Glomerular endothelial cell (primary cell): ENCODE data around the gene NTRK3. TPM values are rescaled to one million over a fixed set of nuclear protein-coding genes. Genes with fewer than 3 reads are reported as not detected.
"Not testable (repeated sequence)": the region's sequence is repeated elsewhere in the genome, so short reads cannot be mapped to it uniquely, and the experiment has no call there.

Source experiments
- DNase-seq: peaks from one replicate; pipeline ENCODE4 v3.0.0-alpha.2; 2011; ENCODE audit warnings: low read depth, low spot score; ENCODE audit errors: extremely low read depth
- total RNA-seq: library from RNA; depleted of rRNA; stranded (reverse); fragments of >200 nt; gene quantifications from 2 replicates; pipeline ENCODE4 v1.2.3, GENCODE V29; 2015

Gene NTRK3
- total RNA-seq, 1 donor from 2014 or later, result 0.41 TPM

- DNase-seq, result no peak
These were observed 218.3 kb downstream of the NTRK3 start for GRCh38 chr15:88038261-88038660.

- DNase-seq, result no peak
These were observed 220.2 kb downstream of the NTRK3 start for GRCh38 chr15:88036154-88036839.

DNA sequence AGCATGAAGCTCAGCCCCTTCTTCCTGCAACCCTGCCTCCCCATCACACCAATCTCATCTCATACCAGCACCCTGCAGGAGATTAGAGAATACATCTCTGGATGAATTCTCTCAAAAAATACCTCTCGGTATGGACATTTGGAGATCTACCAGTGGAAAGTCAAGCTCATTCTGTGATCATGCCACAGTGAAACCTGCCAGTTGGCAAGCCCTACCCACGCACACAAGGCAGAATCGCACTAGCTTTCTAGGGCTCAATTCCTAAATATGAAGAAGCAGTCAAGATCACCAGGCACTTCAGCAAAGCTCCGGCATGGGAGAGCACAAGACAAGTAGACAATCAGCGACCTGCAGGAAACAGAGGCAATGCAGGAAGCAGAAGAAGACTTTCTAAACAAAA lies 221.2 kb downstream of the NTRK3 start:
- DNase-seq, result no peak

DNA sequence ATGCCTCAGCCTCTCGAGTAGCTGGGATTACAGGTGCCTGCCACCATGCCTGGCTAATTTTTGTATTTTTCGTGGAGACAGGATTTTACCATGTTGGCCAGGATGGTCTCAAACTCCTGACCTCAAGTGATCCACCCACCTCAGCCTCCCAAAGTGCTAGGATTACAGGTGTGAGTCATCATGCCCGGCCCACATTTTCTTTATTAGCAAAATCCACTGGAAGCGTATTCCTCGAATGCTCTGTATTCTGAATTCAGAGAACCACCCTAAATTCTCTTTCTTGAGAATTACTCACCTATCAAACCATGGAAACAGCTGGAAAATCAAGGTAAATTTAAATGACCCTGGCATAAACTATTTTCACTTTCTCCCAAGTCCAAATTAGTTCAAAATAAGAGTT lies 223.1 kb downstream of the NTRK3 start:
- not testable (repeated sequence) for DNase-seq

DNA sequence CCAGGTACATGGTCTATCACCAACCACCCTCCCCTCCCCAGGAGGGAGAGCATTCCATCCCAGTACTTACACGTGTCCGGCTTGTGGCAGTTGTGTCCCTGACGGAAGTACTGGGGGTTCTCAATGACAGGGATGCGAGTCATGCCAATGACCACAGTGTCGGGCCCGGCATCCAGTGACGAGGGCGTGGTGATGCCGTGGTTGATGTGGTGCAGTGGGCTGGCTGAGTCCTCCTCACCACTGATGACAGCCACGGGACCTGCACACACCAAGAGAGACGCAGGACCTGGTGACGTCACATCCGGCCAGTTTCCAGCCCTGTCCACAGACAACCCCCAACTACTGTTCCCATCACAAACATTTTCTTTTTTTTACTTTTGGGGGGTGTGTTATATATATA lies 223.8 kb downstream of the NTRK3 start:
- no peak for DNase-seq

DNA sequence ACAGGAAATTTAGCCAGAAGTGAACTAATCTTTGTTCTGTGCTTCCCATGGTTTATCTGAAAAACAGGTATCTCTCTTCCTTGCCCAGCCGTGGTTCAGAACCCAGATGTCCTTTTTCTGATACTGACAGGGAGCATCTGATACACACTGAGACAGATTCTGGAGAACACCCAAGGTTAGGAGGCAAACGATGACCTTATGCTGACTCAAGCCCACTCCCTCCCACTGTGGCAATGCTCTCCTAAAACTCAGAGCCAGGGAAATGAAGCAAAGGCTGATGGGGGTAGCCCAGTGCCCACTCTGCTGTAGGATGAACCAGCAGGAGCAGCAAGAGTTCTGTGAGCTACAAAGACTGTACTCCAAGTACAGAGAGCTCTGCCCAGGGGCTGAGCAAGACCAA lies 225.1 kb downstream of the NTRK3 start:
- no peak for DNase-seq

- no peak for DNase-seq
These were observed 226.8 kb downstream of the NTRK3 start for GRCh38 chr15:88029696-88030095.

DNA sequence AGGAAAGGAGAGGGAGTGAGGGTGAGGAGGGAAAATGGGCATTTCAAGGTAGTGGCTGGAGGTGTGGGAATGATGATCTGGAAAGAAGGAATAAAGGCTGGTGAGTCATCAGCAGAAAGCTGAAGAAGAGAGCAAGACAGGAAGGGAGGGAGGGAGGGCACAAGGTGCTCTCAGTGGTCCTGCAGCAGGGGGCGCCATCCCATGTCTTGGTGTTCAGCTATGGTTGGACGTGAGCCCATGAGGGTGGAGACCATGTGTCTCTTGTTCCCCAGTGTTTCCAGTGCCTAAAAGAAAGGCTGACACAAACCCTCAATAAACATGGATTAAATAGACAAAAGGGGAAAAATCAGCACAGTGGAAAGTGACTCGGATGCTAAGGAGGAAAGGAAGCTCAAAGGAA lies 228.5 kb downstream of the NTRK3 start:
- DNase-seq, result no peak

GRCh38 chr15:88023914-88024313 lies 232.6 kb downstream of the NTRK3 start:
- DNase-seq, result no peak

DNA sequence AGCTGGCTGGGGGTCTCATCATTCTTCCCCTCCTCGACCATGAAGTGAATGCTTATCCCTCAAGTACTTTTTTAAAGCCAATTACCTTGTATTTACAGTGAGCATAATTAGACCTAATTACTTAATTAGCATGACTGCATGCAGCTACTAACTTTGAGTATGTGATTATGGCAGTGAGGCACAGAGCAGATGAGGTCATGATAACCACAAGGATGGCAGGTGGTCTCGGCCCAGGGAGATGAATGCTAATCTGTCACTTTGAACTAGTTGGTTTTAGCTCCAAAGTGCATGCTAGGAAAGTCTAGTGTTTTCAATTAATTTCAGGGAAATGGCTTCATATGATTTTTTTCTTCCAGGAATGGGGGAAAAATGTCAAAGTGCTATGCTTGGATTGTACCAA lies 233.8 kb downstream of the NTRK3 start:
- no peak for DNase-seq

- no peak for DNase-seq
These were observed 234.9 kb downstream of the NTRK3 start for GRCh38 chr15:88021601-88022000.

- no peak for DNase-seq
These were observed 235.7 kb downstream of the NTRK3 start for GRCh38 chr15:88020806-88021205.

GRCh38 chr15:88019656-88020055 lies 236.9 kb downstream of the NTRK3 start:
- DNase-seq, result no peak

- DNase-seq, result no peak
These were observed 237.5 kb downstream of the NTRK3 start for GRCh38 chr15:88018869-88019641.

DNA sequence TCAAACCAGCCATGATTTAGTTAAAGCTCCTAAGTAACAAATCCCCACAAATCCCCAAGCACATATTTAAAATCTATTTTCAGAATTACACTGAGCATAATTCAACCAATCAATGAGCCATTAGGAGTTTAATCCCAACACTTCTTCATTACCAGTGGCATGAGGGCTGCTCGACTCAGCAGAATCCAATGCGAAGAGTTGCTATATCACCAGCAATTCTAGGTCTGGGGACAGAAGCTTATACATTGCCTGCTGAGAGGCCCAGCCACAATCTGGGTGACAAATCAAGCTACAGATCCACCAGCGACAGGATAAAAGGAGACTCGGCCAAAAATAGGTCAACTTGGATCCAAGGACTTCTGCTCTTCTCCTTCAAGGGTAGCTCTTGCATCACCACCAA lies 238.8 kb downstream of the NTRK3 start:
- no peak for DNase-seq

- DNase-seq, result no peak
These were observed 240.1 kb downstream of the NTRK3 start for GRCh38 chr15:88016406-88016805.

- DNase-seq, result no peak
These were observed 241.2 kb downstream of the NTRK3 start for GRCh38 chr15:88015228-88015860.

- DNase-seq, result no peak
These were observed 241.9 kb downstream of the NTRK3 start for GRCh38 chr15:88014454-88015160.

DNA sequence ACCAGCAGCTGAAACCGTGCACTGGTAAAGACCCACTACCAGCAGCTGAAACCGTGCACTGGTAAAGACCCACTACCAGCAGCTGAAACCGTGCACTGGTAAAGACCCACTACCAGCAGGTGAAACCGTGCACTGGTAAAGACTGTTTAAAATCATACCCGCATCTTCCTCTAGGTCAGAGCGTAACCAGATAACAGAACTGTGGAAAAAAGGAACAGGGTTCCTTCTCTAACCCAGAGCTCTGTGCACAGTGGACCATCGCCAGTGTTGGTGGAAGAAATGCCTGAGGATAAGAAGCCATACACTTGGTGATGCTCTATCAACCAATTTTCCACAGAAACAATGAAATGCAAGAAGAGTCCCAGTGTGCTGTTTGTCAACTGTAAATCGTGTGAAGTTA lies 243.4 kb downstream of the NTRK3 start:
- no peak for DNase-seq

- no peak for DNase-seq
These were observed 243.9 kb downstream of the NTRK3 start for GRCh38 chr15:88012688-88013087.

- DNase-seq, result no peak
These were observed 244.3 kb downstream of the NTRK3 start for GRCh38 chr15:88012233-88012632.
